ENCODE measurements around the gene ARID2.

DNA sequence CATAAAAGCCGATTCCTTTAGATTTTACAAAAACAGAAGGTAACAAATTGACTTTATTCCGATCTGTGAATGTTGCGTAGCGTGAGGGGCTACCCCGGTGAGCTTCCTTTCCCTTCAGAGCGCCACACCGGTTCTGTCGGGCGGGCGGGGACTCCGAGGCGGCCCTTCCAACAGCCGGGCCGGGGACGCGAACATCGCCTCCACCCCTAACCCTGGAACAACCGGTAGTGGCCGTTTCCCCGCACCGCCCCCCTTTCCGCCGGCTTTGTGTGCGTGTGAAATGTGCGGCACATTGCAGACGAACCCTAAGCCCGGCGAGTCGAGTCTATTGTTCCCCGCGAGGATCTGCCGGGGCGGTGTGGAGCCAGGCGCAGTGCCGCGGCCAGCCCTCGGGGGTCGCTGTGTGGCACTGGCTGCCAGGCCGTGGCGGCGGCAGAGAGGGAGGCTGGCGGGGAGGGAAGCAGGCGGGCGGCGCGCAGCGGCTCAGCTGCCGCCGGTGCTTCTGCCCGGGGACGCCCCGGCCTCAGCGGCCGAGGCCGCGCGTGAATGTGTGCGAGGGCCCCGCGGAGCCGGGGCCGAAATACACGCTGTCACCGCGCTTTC is 775 bp upstream of the ARID2 start:
- TF ChIP-seq, protein P1, sequence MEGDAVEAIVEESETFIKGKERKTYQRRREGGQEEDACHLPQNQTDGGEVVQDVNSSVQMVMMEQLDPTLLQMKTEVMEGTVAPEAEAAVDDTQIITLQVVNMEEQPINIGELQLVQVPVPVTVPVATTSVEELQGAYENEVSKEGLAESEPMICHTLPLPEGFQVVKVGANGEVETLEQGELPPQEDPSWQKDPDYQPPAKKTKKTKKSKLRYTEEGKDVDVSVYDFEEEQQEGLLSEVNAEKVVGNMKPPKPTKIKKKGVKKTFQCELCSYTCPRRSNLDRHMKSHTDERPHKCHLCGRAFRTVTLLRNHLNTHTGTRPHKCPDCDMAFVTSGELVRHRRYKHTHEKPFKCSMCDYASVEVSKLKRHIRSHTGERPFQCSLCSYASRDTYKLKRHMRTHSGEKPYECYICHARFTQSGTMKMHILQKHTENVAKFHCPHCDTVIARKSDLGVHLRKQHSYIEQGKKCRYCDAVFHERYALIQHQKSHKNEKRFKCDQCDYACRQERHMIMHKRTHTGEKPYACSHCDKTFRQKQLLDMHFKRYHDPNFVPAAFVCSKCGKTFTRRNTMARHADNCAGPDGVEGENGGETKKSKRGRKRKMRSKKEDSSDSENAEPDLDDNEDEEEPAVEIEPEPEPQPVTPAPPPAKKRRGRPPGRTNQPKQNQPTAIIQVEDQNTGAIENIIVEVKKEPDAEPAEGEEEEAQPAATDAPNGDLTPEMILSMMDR (IDR thresholded peaks at IDR 0.05 in 4 of 5, conservative IDR thresholded peaks at IDR 0.05 in 1 of 5) = peak; percentile 91 to 99 (median 98)
- TF ChIP-seq POLR2A (IDR thresholded peaks at IDR 0.05) = peak; percentile 81 to 89

Data from gastrocnemius medialis (tissue), 4 donors.